T-helper 1 cell treated with Interleukin-12 subunit alpha and Interleukin-12 subunit beta and Interleukin-4 antibody, amounts not matched to agents 30 μg/mL and 1 μg/mL, for 36 hours (primary cell): ENCODE results near the gene MMD.
"Not testable (repeated sequence)": the region's sequence is repeated elsewhere in the genome, so short reads cannot be mapped to it uniquely, and the experiment has no call there.

Experiments
- H3K27ac Mint-ChIP-seq: one replicate; pipeline ENCODE4 v1.8.0; 2021; ENCODE audit warnings: mild to moderate bottlenecking, mixed read lengths
- H3K27me3 Mint-ChIP-seq: one replicate; pipeline ENCODE4 v1.8.0; 2021; ENCODE audit warnings: low read depth, mixed read lengths
- H3K36me3 Mint-ChIP-seq: one replicate; pipeline ENCODE4 v1.8.0; 2021; ENCODE audit warnings: low read depth, mixed read lengths
- H3K4me1 Mint-ChIP-seq: one replicate; pipeline ENCODE4 v1.8.0; 2021; ENCODE audit warnings: low read depth, mixed read lengths
- H3K4me3 Mint-ChIP-seq: one replicate; pipeline ENCODE4 v1.8.0; 2021; ENCODE audit warnings: mild to moderate bottlenecking, moderate library complexity, mixed read lengths
- H3K9me3 Mint-ChIP-seq: one replicate; pipeline ENCODE4 v1.8.0; 2021; ENCODE audit warnings: mixed read lengths

MMD gene

DNA sequence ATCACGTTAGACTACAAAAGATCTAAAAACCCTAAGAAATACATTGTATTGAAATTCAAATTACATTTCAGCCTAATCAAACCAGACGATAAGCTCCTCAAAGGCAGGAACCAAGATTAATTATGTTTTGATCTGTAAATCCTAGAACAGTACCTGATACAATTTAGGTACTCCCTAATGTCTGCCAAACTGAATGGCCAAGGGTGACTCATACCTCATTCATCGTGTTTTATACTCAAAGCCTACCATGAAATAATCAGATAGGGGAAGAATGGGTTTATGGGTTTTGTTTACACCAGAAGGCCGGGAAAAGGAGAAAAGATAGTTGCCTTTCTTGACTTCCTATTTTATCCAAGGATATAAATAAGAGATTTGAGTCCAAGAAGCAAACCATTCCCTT lies 19.3 kb downstream of the MMD start:
- no peak overlapping the region for H3K4me3 Mint-ChIP-seq
- H3K4me1 Mint-ChIP-seq, result peaks cover 4% of the 10 kb centered on the region
- H3K27me3 Mint-ChIP-seq, result no peaks in the 10 kb centered on the region
- no peak overlapping the region for H3K27ac Mint-ChIP-seq
- H3K36me3 Mint-ChIP-seq, result peaks cover 41% of the 10 kb centered on the region
- H3K9me3 Mint-ChIP-seq, result no peaks in the 10 kb centered on the region

DNA sequence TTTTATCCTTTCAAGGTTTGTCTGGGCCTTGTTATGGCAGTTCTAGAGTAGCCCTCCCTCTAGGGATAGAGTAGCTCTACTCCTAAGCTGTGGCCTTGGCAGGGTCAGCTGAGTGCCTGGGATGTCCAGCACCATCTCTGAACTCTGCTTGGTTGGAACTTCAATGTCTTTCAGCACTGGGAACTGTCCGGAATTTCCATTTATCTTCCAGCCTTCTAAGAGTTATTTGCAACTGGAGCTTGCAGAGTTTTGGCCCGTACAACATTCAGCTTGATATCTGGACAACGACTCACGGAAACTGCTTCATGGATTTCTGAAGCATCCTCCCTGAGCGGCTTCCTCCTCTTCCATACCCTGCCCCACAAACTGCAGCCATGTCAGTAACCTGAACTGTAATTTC lies 22.9 kb downstream of the MMD start:
- H3K27me3 Mint-ChIP-seq, result no peaks in the 10 kb centered on the region
- H3K4me1 Mint-ChIP-seq, result peaks cover 5% of the 10 kb centered on the region
- no peaks in the 10 kb centered on the region for H3K9me3 Mint-ChIP-seq
- no peak overlapping the region for H3K27ac Mint-ChIP-seq
- peaks cover 43% of the 10 kb centered on the region for H3K36me3 Mint-ChIP-seq
- H3K4me3 Mint-ChIP-seq, result no peak overlapping the region

DNA sequence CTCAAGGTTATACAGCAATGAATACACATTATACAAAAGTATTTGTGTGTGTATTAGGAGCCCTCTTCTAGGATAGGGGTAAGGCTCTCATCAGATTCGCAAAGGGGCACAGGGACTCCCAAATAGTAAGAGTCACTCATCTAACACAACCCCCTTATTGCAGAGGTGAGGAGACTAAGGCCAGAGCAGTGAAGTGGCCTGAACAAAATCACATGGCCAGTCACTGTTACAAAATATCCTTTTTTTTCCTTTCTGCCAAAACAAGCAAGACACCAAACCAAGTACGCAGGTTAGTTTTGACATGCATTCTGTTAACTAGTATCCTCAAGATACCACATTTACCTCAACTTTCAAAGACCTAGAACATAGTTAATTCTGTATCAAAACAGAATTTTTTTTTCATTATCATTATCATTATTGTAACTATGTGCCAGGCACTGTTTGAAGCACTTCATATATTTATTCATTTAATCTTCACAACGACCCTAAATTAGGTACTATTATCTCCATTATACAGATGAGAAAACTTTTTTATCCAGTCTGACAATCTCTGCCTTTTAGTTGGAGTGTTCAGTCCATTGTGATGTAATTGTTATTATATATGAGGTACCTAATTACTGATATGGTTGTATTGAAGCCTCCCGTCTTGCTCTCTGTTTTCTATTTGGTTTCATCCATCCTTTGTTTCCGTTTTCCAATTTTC lies 25.7 kb downstream of the MMD start:
- Mint-ChIP-seq H3K9me3 (no peaks in the 10 kb centered on the region), H3K27me3 (no peaks in the 10 kb centered on the region), H3K4me1 (peaks cover 4% of the 10 kb centered on the region), H3K4me3 (no peak overlapping the region), H3K27ac (no peak overlapping the region), H3K36me3 (peaks cover 38% of the 10 kb centered on the region)

DNA sequence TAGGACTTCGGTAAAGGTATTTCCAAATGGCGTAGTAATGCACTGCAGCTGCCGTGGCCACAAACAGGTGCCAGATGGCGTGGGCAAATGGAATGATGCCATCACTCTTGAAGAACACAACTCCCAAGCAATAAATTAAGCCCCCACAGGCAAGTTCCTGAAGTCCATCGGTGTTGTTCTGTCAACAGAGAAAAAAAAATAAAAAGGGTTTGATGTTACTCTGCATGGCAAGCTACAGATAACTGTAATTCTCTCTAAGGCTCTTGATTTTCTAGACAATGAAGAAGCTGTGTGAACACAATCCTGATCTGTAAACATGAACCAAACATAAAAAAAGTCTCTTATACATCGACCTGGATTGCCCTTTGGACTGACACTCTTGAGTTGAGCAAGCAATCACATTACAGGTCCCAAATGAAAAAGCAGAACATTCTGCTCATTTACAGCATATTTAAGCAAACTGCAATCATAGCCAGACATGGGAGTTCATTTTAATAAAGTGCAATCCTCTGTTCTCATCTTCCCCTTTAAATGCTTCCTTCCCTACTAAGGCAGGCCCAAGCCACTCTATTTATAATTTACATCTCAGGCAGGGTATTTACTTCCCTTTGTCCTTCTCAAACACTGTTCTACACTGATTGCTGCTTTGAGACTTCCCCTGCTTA lies 27.1 kb downstream of the MMD start:
- Mint-ChIP-seq H3K27ac (no peak overlapping the region), H3K9me3 (no peaks in the 10 kb centered on the region), H3K4me1 (peaks cover 3% of the 10 kb centered on the region), H3K36me3 (peaks cover 33% of the 10 kb centered on the region), H3K27me3 (no peaks in the 10 kb centered on the region), H3K4me3 (no peak overlapping the region)

DNA sequence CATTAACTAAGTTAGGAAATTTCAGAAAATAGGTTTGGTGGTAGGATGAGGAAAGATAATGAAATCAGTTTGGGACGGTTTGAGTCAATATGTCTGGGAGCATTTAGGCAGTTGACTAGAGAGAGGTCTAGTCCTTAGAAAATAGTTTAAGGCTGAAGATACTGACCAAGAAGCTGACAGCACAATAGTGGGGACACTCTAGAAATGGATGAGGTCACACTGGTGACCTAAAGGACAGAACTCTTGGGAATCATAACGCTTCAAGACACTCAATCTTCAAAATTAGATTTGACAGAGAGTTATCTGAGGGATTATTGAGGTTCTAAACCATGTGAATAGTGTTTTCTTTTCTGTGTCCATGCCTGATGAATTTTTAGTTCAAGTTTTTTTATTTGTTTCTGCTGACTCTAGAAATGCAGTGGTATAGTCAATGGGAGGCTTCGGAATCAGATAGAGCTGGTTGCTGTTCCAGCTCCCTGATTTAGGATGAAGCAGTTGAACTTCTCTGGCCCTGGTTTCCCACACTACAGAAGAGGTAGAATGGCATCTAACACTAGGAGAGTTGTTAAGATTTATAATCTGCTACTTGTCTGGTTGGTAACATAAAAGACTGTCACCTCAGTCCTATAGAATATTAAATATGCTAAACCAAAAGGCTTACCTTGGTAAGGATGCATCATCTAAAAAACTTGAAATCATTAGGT lies 29.7 kb downstream of the MMD start:
- no peaks in the 10 kb centered on the region for H3K9me3 Mint-ChIP-seq
- H3K27me3 Mint-ChIP-seq, result no peaks in the 10 kb centered on the region
- H3K27ac Mint-ChIP-seq, result no peak overlapping the region
- H3K4me1 Mint-ChIP-seq, result peaks cover 2% of the 10 kb centered on the region
- no peak overlapping the region for H3K4me3 Mint-ChIP-seq
- peaks cover 20% of the 10 kb centered on the region for H3K36me3 Mint-ChIP-seq

DNA sequence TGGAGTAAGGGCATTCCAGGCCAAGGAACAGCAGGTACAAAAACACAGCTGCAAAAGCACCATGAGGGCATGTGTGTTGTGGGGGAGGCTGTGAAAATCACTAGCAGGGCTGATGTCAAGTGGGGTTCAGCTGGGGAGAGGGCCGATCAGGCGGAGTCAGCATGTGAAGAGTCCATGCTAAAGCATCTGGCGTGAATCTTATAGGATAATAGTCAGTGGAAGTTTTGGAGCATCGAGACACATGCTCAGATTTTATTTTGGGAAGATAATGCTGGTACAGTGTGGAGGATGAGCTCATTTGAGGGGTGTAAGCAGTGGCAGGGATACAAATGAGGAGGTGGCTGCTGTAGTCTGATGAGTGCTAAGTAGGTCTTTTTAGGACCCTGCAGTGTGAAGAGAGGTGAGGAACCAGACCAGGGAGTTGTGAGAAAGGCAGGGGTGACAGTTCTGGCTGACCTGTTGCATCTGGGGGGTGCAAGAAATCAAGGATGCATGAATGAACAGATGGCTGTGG lies 30.3 kb downstream of the MMD start:
- Mint-ChIP-seq H3K4me1 (peaks cover 2% of the 10 kb centered on the region), H3K27me3 (no peaks in the 10 kb centered on the region), H3K27ac (no peak overlapping the region), H3K4me3 (no peak overlapping the region), H3K36me3 (peaks cover 18% of the 10 kb centered on the region), H3K9me3 (no peaks in the 10 kb centered on the region)

DNA sequence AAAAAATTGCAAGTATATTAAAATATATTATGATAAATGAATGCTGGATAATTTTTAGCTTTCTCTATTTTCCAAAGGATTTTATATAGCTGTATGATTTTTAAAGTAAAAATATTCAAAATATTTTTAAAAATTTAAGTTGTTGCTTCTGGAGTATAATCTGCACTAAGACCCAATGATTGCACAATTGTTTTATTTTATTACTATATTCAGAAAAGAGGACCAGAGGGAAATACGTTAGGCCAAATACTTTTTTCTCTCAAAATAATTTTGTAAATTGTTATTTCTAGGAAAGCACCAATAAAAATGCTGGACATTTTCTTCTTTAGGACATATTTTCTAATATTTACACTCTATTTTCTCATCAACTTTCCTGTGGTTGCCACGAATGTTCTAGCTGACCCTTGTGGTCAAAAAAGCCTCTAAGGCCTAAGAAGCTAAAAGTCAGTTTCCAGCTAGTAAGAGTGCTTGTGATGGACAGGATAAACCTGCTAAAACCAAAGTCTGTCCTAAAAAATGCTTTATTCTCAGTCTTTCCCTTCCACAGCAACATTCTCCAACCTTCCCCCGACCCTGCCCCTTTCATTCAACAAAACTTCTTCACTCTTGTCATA lies 31.2 kb downstream of the MMD start:
- H3K4me3 Mint-ChIP-seq, result no peak overlapping the region
- peaks cover 18% of the 10 kb centered on the region for H3K36me3 Mint-ChIP-seq
- no peaks in the 10 kb centered on the region for H3K27me3 Mint-ChIP-seq
- H3K27ac Mint-ChIP-seq, result no peak overlapping the region
- no peaks in the 10 kb centered on the region for H3K9me3 Mint-ChIP-seq
- H3K4me1 Mint-ChIP-seq, result peaks cover 2% of the 10 kb centered on the region

DNA sequence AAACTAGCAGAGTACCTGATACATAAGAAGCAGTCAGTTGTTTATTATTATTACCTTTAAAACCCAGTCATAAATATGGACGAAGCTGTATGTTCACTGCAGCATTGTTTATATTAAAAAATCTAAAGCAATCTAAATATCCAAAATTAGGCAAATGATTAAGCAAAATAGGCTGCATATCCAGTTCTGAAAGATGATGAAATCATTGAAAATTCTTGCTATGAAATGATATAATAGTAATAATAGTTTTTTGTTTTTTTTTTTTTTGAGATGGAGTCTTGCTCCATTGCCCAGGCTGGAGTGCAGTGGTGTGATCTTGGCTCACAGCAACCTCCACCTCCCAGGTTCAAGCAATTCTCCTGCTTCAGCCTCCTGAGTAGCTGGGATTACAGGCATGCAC lies 31.9 kb downstream of the MMD start:
- not testable (repeated sequence) for H3K9me3 Mint-ChIP-seq, H3K27ac Mint-ChIP-seq, H3K27me3 Mint-ChIP-seq, H3K4me3 Mint-ChIP-seq, H3K4me1 Mint-ChIP-seq
- H3K36me3 Mint-ChIP-seq, result peaks cover 12% of the 10 kb centered on the region

DNA sequence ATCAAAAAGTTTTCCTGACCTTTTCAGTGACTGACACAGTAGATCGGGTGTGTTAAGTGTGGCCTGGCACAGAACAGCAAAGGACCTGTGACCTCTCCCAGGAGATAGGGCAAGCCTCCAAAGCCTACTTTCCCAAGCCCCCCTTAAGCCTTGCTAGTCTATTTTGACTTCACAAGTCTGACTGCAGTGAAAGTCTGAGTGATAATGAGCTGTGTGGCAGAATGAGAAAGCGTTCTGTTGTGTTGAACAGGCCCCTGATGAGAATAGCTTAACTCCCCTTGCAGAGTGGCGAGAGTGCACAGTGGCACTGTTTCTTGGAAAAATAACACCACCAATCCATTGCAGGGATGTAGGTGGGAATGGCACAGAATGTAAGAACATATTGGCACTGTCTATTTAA lies 32.8 kb downstream of the MMD start:
- Mint-ChIP-seq H3K27me3 (no peaks in the 10 kb centered on the region), H3K27ac (no peak overlapping the region), H3K4me1 (no peaks in the 10 kb centered on the region), H3K36me3 (peaks cover 6% of the 10 kb centered on the region), H3K4me3 (no peak overlapping the region), H3K9me3 (no peaks in the 10 kb centered on the region)

DNA sequence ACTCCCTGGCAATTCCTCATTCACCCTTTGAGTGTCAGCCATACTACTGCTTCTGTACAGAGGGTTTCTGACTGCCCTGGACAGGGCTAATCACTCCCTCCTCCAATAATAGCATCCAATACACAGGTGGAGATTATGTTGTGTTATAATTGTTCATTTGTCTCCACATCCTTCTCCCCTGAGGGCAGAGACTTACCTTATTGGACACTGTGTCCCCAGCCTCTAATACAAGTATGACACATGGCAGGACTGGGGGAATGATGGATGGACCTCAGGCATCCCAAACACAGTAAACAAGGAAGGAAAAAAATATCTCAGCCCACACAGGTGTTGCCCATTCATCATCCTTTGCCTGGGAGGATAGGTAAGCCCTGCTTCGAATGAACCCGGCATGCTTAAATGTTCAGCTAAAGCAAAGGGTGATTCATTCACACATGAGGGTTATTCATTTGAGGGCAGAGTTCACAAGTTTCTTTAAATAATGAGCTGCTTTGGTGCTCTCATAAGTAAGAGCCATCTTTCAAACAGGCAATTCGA lies 34.8 kb downstream of the MMD start:
- H3K36me3 Mint-ChIP-seq, result no peaks in the 10 kb centered on the region
- no peak overlapping the region for H3K4me3 Mint-ChIP-seq
- H3K27ac Mint-ChIP-seq, result no peak overlapping the region
- no peaks in the 10 kb centered on the region for H3K4me1 Mint-ChIP-seq
- H3K27me3 Mint-ChIP-seq, result peaks cover 2% of the 10 kb centered on the region
- H3K9me3 Mint-ChIP-seq, result no peaks in the 10 kb centered on the region

DNA sequence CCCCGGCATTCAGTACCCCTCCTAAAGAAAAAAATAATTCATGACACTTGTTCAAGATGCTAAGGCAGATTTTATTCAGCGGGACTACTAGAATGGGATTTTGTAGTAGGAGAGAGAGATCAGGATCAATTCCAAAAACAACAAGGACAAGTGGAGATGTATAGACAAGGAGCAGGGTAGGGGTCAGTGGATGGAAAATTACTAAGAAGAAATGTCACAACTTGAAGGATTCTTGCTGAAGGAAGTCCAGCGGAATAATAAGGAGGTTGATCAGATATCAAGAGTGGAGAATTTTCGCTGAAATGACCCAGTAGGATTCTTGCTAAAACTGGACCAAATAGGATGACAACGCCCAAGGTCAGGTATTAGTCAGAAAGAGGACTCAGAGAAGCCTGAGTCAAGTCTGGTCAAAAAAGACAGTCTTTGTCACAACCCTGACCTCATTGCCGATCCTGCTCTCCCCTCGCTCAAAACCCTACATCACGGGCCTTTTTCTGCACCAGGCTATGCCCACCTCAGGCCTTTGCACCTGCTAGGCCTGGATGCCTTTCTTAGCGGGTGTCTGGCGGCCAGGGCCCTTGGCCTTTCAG lies 36.9 kb downstream of the MMD start:
- no peaks in the 10 kb centered on the region for H3K36me3 Mint-ChIP-seq
- no peaks in the 10 kb centered on the region for H3K4me1 Mint-ChIP-seq
- H3K9me3 Mint-ChIP-seq, result no peaks in the 10 kb centered on the region
- H3K27me3 Mint-ChIP-seq, result peaks cover 11% of the 10 kb centered on the region
- H3K4me3 Mint-ChIP-seq, result no peak overlapping the region
- no peak overlapping the region for H3K27ac Mint-ChIP-seq

DNA sequence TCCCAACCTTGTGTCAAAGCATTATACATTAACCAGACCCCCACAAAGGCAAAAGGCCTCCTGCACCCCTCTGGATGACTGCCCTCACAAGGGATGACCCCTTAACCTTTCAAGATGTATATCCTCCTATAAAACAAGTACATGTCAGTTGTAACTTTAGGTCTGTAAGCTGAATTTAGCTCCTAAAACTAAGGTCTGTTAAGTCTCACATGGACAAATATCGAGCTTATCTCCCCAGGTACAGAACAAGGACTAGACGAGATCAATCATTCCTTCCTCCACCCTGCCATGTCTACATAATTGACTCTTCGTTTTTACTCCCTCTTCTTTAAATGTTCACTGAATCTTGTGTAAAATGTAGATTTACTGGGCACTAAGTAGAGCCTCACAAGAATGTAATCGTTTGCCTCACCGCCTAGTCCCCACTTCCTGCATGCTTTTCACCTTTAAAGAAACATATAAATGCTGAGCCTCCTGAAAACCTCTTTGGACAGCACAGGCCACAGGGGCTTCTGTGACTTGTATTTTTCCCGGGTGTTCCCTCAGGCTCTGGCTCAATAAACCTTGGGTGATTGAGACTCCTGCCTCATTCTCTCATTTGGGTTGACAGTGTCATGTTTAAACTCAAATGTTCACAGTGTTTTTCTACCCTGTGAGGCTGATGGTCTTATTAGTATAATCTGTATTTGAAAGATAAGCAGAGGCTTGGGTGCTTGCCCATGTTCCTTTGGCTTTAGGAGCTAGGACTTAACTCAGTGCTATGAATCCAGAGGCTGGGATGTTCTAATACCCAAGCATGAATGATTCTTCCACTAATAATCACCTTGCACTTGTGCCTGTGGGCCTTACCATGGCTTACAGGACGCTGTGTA lies 37.6 kb downstream of the MMD start:
- Mint-ChIP-seq H3K27me3 (peaks cover 12% of the 10 kb centered on the region), H3K4me3 (no peak overlapping the region), H3K4me1 (no peaks in the 10 kb centered on the region), H3K36me3 (no peaks in the 10 kb centered on the region), H3K27ac (no peak overlapping the region), H3K9me3 (no peaks in the 10 kb centered on the region)

DNA sequence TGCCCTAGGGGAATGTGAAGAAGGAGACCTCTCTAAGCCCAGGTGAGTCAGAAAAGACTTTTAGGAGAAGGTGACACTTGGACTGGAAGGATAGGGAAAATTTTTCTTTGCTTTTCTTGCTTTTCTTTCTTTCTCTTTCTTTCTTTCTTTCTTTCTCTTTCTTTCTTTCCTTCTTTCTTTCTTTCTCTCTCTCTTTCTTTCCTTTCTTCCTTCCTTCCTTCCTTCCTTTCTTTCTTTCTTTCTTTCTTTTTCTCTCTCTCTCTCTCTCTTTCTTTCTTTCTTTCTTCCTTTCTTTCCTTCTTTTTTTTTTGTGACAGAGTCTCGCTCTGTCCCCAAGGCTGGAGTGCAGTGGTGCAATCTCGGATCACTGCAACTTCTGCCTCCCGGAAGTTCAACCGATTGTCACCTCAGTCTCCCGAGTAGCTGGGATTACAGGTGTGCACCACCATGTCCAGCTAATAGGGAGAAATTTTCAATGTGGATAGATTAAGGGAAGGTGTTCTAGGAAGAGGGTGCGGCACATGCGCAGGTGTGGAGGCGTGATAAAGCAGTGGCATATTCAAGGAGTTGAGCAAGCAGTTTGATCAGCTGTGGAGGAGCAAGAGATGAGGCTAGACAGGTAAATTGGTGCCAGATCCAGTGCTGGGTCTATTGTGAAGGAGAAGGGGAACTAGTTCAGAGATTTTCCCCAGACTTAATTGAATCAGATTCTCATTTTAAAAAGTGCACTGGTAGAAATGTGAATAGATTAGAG lies 40.4 kb downstream of the MMD start:
- no peaks in the 10 kb centered on the region for H3K36me3 Mint-ChIP-seq
- H3K9me3 Mint-ChIP-seq, result no peaks in the 10 kb centered on the region
- no peaks in the 10 kb centered on the region for H3K4me1 Mint-ChIP-seq
- peaks cover 15% of the 10 kb centered on the region for H3K27me3 Mint-ChIP-seq
- H3K27ac Mint-ChIP-seq, result no peak overlapping the region
- H3K4me3 Mint-ChIP-seq, result no peak overlapping the region
